IMR-90 (cell line): ENCODE measurements around the gene DHH. TPM values are rescaled to one million over a fixed set of nuclear protein-coding genes. Genes with fewer than 3 reads are reported as not detected.

Experiments
- ATAC-seq: fragments of 200-7000 bp; cut with Tn5 transposase; 2 replicates; pipeline ENCODE4 v1.9.1; 2020; ENCODE audit warnings: low read depth, mild to moderate bottlenecking, moderate library complexity
- BruUV-seq: library from RNA; stranded (reverse); fragments of 400-500 nt; replicated peaks from 2 replicates; lab custom pipeline; 2021; lab: Mats Ljungman, UMichigan
- CTCF ChIA-PET: fragments of 300-600 bp; formaldehyde crosslinking; extraction: SDS; loops from one replicate; lab custom pipeline; 2021; ENCODE audit warnings: antibody characterized with exemption; lab: Yijun Ruan, JAX
- POLR2A ChIA-PET: fragments of 300-600 bp; sonication (Branson Sonifier 250); formaldehyde crosslinking; loops from one replicate; lab custom pipeline; 2022; ENCODE audit warnings: antibody characterized with exemption; ENCODE audit not compliant: unreplicated experiment; lab: Charles Lee
- DNase-seq: peaks from one replicate; pipeline ENCODE4 v3.0.0; 2013
- H2AFZ ChIP-seq: replicated peaks from 2 replicates; pipeline ENCODE3; 2013; ENCODE audit warnings: low read length, mild to moderate bottlenecking; ENCODE audit not compliant: poor library complexity
- H2AK5ac ChIP-seq: 2 replicates; pipeline ENCODE4 v1.6.1; 2013; ENCODE audit warnings: low read depth, low read length, inconsistent platforms
- H2AK9ac ChIP-seq: replicated peaks from 2 replicates; pipeline ENCODE3; 2013; ENCODE audit warnings: mild to moderate bottlenecking, low read depth, low read length, moderate library complexity; ENCODE audit not compliant: poor library complexity
- H2BK120ac ChIP-seq: 2 replicates; pipeline ENCODE4 v1.6.1; 2013; ENCODE audit warnings: low read depth, low read length, inconsistent platforms
- H2BK15ac ChIP-seq: 3 replicates; pipeline ENCODE4 v1.6.1; 2013; ENCODE audit warnings: low read depth, low read length, inconsistent platforms
- H2BK20ac ChIP-seq: 2 replicates; pipeline ENCODE4 v1.6.1; 2013; ENCODE audit warnings: low read depth, mild to moderate bottlenecking, inconsistent platforms, low read length, moderate library complexity
- H2BK5ac ChIP-seq: 2 replicates; pipeline ENCODE4 v1.6.1; 2013; ENCODE audit warnings: mild to moderate bottlenecking, low read depth, low read length, inconsistent platforms; ENCODE audit not compliant: poor library complexity, severe bottlenecking
- H3K14ac ChIP-seq: replicated peaks from 2 replicates; pipeline ENCODE4 v1.6.1; 2013; ENCODE audit warnings: low read depth, low read length, inconsistent platforms
- H3K18ac ChIP-seq: 2 replicates; pipeline ENCODE4 v1.6.1; 2013; ENCODE audit warnings: low read depth, low read length, control low read depth
- H3K23ac ChIP-seq: 2 replicates; pipeline ENCODE4 v1.6.1; 2013; ENCODE audit warnings: low read depth, low read length, inconsistent platforms
- H3K27ac ChIP-seq: 2 replicates; pipeline ENCODE4 v1.5.1; 2013; ENCODE audit warnings: mild to moderate bottlenecking, control low read depth, low read length; ENCODE audit not compliant: insufficient read depth
- H3K27me3 ChIP-seq: 2 replicates; pipeline ENCODE4 v1.6.1; 2013; ENCODE audit warnings: low read length; ENCODE audit not compliant: control insufficient read depth, insufficient read depth
- H3K36me3 ChIP-seq: 2 replicates; pipeline ENCODE4 v1.6.1; 2013; ENCODE audit warnings: low read length, mixed read lengths; ENCODE audit not compliant: control insufficient read depth, insufficient read depth
- H3K4ac ChIP-seq: 2 replicates; pipeline ENCODE4 v1.6.1; 2013; ENCODE audit warnings: low read depth, low read length, inconsistent platforms
- H3K4me1 ChIP-seq: 2 replicates; pipeline ENCODE4 v1.6.1; 2013; ENCODE audit warnings: low read length, mixed read lengths; ENCODE audit not compliant: control insufficient read depth, insufficient read depth
- H3K4me2 ChIP-seq: 2 replicates; pipeline ENCODE4 v1.6.1; 2013; ENCODE audit warnings: low read depth, mild to moderate bottlenecking, control low read depth, low read length, moderate library complexity
- H3K4me3 ChIP-seq: 2 replicates; pipeline ENCODE4 v1.5.1; 2013; ENCODE audit warnings: low read depth, mild to moderate bottlenecking, control low read depth, low read length, moderate library complexity; ENCODE audit not compliant: insufficient read depth
- H3K56ac ChIP-seq: 2 replicates; pipeline ENCODE4 v1.6.1; 2013; ENCODE audit warnings: low read length, inconsistent platforms; ENCODE audit not compliant: insufficient read depth; ENCODE audit errors: extremely low read depth
- H3K79me1 ChIP-seq, 2 experiments: 2 replicates each; pipeline ENCODE4 v1.6.1; 2013; ENCODE audit warnings: low read length in 2 of 2, inconsistent platforms in 1 of 2, low read depth in 1 of 2
- H3K9ac ChIP-seq: 2 replicates; pipeline ENCODE4 v1.6.1; 2013; ENCODE audit warnings: low read depth, low read length, control low read depth
- H3K9me1 ChIP-seq: 2 replicates; pipeline ENCODE4 v1.6.1; 2013; ENCODE audit warnings: low read length, inconsistent platforms; ENCODE audit not compliant: insufficient read depth
- H3K9me3 ChIP-seq: 2 replicates; pipeline ENCODE4 v1.6.1; 2013; ENCODE audit warnings: low read length; ENCODE audit not compliant: control insufficient read depth, insufficient read depth
- H4K20me1 ChIP-seq: 2 replicates; pipeline ENCODE4 v1.6.1; 2013; ENCODE audit warnings: low read length, inconsistent platforms; ENCODE audit not compliant: insufficient read depth
- H4K5ac ChIP-seq: 2 replicates; pipeline ENCODE4 v1.6.1; 2013; ENCODE audit warnings: mild to moderate bottlenecking, low read depth, low read length, control low read depth
- H4K8ac ChIP-seq, 2 experiments: 2 replicates each; pipeline ENCODE4 v1.6.1; 2013; ENCODE audit warnings: low read depth in 2 of 2, low read length in 2 of 2, control low read depth in 1 of 2, inconsistent platforms in 1 of 2
- H4K91ac ChIP-seq: 2 replicates; pipeline ENCODE4 v1.6.1; 2013; ENCODE audit warnings: low read depth, low read length, inconsistent platforms; ENCODE audit not compliant: insufficient read depth
- BHLHE40 ChIP-seq: fragments of 150-350 bp; IDR thresholded peaks from 2 replicates; pipeline ENCODE4 v1.6.1; 2016; ENCODE audit warnings: mild to moderate bottlenecking, low read depth, low read length
- CHD1 ChIP-seq: IDR thresholded peaks from 2 replicates; pipeline ENCODE4 v1.6.1; 2012; ENCODE audit warnings: low read depth, low read length, improper control_type of control experiment
- ELK1 ChIP-seq: fragments of 150-350 bp; IDR thresholded peaks from 2 replicates; pipeline ENCODE4 v1.6.1; 2016; ENCODE audit warnings: low read depth, mild to moderate bottlenecking, low read length, moderate library complexity, borderline replicate concordance
- MAZ ChIP-seq: IDR thresholded peaks from 2 replicates; pipeline ENCODE4 v1.6.1; 2012; ENCODE audit warnings: low read depth, mild to moderate bottlenecking, low read length, improper control_type of control experiment, moderate library complexity, borderline replicate concordance
- MXI1 ChIP-seq: IDR thresholded peaks from 2 replicates; pipeline ENCODE4 v1.6.1; 2012; ENCODE audit warnings: low read depth, mild to moderate bottlenecking, low read length, moderate library complexity, borderline replicate concordance
- NFE2L2 ChIP-seq: fragments of 150-350 bp; IDR thresholded peaks from 2 replicates; pipeline ENCODE4 v1.6.1; 2016; ENCODE audit warnings: low read depth, mild to moderate bottlenecking, low read length
- POLR2A ChIP-seq: IDR thresholded peaks from 2 replicates; pipeline ENCODE4 v1.6.1; 2012; ENCODE audit warnings: mild to moderate bottlenecking, low read depth, low read length
- RAD21 ChIP-seq: IDR thresholded peaks from 2 replicates; pipeline ENCODE4 v1.6.1; 2012; ENCODE audit warnings: low read length, improper control_type of control experiment
- RCOR1 ChIP-seq: IDR thresholded peaks from 2 replicates; pipeline ENCODE4 v1.6.1; 2012; ENCODE audit warnings: mild to moderate bottlenecking, low read length, improper control_type of control experiment; ENCODE audit not compliant: insufficient replicate concordance
- RFX5 ChIP-seq: IDR thresholded peaks from 2 replicates; pipeline ENCODE4 v1.8.0; 2012; ENCODE audit warnings: low read depth, mild to moderate bottlenecking, low read length, moderate library complexity
- USF2 ChIP-seq: fragments of 150-350 bp; IDR thresholded peaks from 2 replicates; pipeline ENCODE4 v1.6.1; 2017; ENCODE audit warnings: mild to moderate bottlenecking, antibody characterized with exemption, low read length, low read depth
- WGBS, 2 experiments: methylation state at CpG; one replicate each; pipeline versions ENCODE4 v1.1.5 to v1.1.7; 2013; ENCODE audit warnings: missing lambda C conversion rate in 2 of 2; ENCODE audit not compliant: insufficient read length in 1 of 2; ENCODE audit errors: extremely low coverage in 2 of 2; 5-methylcytosine and 5-hydroxymethylcytosine counted together
- dilution Hi-C: fragments of 300-500 bp; cut with HindIII; formaldehyde crosslinking; loops from one replicate; pipeline ENCODE4 v1.14.3; 2018; ENCODE audit warnings: low sequenced_read_pairs; ENCODE audit not compliant: unreplicated experiment
- in situ Hi-C: fragments of 300-500 bp; cut with MboI; formaldehyde crosslinking; loops from 3 replicates; pipeline ENCODE4 v1.14.3; 2019; ENCODE audit warnings: low sequenced_read_pairs, inconsistent platforms, mixed read lengths
- intact Hi-C: fragments of 100-400 bp; cut with micrococcal nuclease; formaldehyde crosslinking; loops from 2 replicates; pipeline ENCODE4 v1.10.0; 2022
- polyA plus RNA-seq, 3 experiments: library from polyadenylated mRNA; depleted of rRNA; stranded (reverse); fragments of >200 nt; gene quantifications; 2 replicates each; pipeline ENCODE4 v1.2.3, GENCODE V29; 2012; ENCODE audit warnings: low replicate concordance in 1 of 3
- total RNA-seq: library from RNA; depleted of rRNA; stranded (reverse); fragments of >200 nt; gene quantifications from 2 replicates; pipeline ENCODE4 v1.2.3, GENCODE V29; 2012

DHH gene
- total and polyA plus RNA-seq, 2 of the 4 experiments (the other 2 are of a cell fraction) = under 0.01 to 0.07 TPM

- H3K27me3 ChIP-seq = no peaks in the 10 kb centered on the region
- DNase-seq (no peak), ATAC-seq (no peak)
- no peak overlapping the region for H3K4me3 ChIP-seq
- no peak overlapping the region for H2AK9ac ChIP-seq
- H3K79me1 ChIP-seq = peaks cover 30 to 41% of the 10 kb centered on the region in 2 experiments
- H2BK20ac ChIP-seq = no peak overlapping the region
- no peak overlapping the region for H2AFZ ChIP-seq
- H4K20me1 ChIP-seq = peaks cover 30% of the 10 kb centered on the region; the same call in 1 of the 2 replicates
- H3K4ac ChIP-seq = no peak overlapping the region
- CTCF ChIA-PET = interaction anchor here (0.6 to 1.0 kb wide), 2 partner anchors 20 to 87 kb away, joined by 3 read pairs; no protein-coding TSS in a partner anchor
- H3K36me3 ChIP-seq = peaks cover 85% of the 10 kb centered on the region
- no peaks in the 10 kb centered on the region for H3K9me1 ChIP-seq
- H3K9me3 ChIP-seq = no peaks in the 10 kb centered on the region
- dilution Hi-C loops (no loop called here), in situ Hi-C loops (no loop called here), intact Hi-C loops (no loop called here)
- no peak overlapping the region for H4K91ac ChIP-seq
- no peak overlapping the region for H4K5ac ChIP-seq
- no peak overlapping the region for H3K9ac ChIP-seq
- no peak overlapping the region for H3K4me2 ChIP-seq
- H2BK5ac ChIP-seq = no peak overlapping the region
- H3K18ac ChIP-seq = no peak overlapping the region
- POLR2A ChIA-PET = no interaction called here
- no peak overlapping the region for H3K14ac ChIP-seq
- H3K56ac ChIP-seq = no peak overlapping the region
- TF ChIP-seq RCOR1 = no peak
- TF ChIP-seq MXI1 = no peak
- no peak for TF ChIP-seq NFE2L2
- TF ChIP-seq RFX5 = no peak
- TF ChIP-seq POLR2A = no peak
- no peak for TF ChIP-seq RAD21
- TF ChIP-seq BHLHE40 = no peak
- TF ChIP-seq ELK1 = no peak
- no peak for TF ChIP-seq CHD1
- no peak for TF ChIP-seq USF2
- TF ChIP-seq MAZ = no peak
- H2BK15ac ChIP-seq = no peak overlapping the region
- H4K8ac ChIP-seq = no peak overlapping the region
- no peak overlapping the region for H3K27ac ChIP-seq
- no peak overlapping the region for H2BK120ac ChIP-seq
- no peak overlapping the region for H2AK5ac ChIP-seq
- H3K23ac ChIP-seq = no peak overlapping the region
- H3K4me1 ChIP-seq = no peaks in the 10 kb centered on the region
- WGBS, 2 experiments = 100% methylated on average over 1 of the region's 4 CpGs; no CpG with 5 or more reads in 1 of the 2 experiments
- no TSS peak for BruUV-seq
Measured at GRCh38 chr12:49043241-49043640, 51.4 kb downstream of the DHH start.
